GM12891 (cell line): ENCODE data around the gene CGRRF1.

Source experiments
- PAX5 ChIP-seq: IDR thresholded peaks from 2 replicates; pipeline ENCODE4 v1.6.1; 2011; ENCODE audit warnings: low read length, moderate library complexity, mild to moderate bottlenecking; ENCODE audit not compliant: insufficient read depth, severe bottlenecking
- POLR2A ChIP-seq: IDR thresholded peaks from 2 replicates; pipeline ENCODE4 v1.6.1; 2011; ENCODE audit warnings: low read depth, low read length, control low read depth
- POLR2AphosphoS5 ChIP-seq: IDR thresholded peaks from 2 replicates; pipeline ENCODE4 v1.6.1; 2011; ENCODE audit warnings: low read depth, low read length, control low read depth
- SPI1 ChIP-seq: IDR thresholded peaks from 2 replicates; pipeline ENCODE4 v1.6.1; 2011; ENCODE audit warnings: low read depth, low read length, control low read depth
- TAF1 ChIP-seq: IDR thresholded peaks from 2 replicates; pipeline ENCODE4 v1.6.1; 2011; ENCODE audit warnings: low read depth, low read length, control low read depth

DNA sequence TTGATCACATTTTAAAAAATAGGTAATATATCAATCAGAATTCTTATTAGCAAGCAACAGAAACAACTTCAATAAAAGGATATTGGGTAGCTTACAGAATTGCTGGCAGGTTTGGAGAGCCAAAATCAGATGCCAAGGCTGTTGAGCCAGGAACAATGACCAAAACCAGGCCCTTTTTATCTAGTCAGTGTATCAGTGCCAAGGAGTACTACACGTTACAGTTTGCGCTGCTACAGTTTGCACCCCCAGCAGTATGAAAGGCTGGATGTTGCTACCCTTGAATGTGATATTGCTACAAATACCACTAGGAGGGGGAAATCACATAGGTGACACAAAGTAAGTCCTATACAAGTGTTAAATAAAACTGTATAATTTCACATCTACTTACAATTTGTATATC lies 19.3 kb downstream of the CGRRF1 start:
- TF ChIP-seq POLR2A (no peak), POLR2AphosphoS5 (no peak), TAF1 (no peak), SPI1 (no peak), PAX5 (no peak)
